Activated naive CD8-positive, alpha-beta T cell treated with anti-CD3 and anti-CD28 coated beads for 36 hours (primary cell): Measurements from ENCODE around the gene FPR2. TPM values are rescaled to one million over a fixed set of nuclear protein-coding genes. Genes with fewer than 3 reads are reported as not detected.

Source experiments
- DNase-seq: peaks from one replicate; pipeline ENCODE4 v3.0.0; 2021
- H3K27ac Mint-ChIP-seq: one replicate; pipeline ENCODE4 v1.8.0; 2022; ENCODE audit warnings: mild to moderate bottlenecking, moderate library complexity, mixed read lengths
- H3K27me3 Mint-ChIP-seq: one replicate; pipeline ENCODE4 v1.8.0; 2022; ENCODE audit warnings: mild to moderate bottlenecking, mixed read lengths
- H3K36me3 Mint-ChIP-seq: one replicate; pipeline ENCODE4 v1.8.0; 2021; ENCODE audit warnings: mild to moderate bottlenecking, mixed read lengths
- H3K4me1 Mint-ChIP-seq: one replicate; pipeline ENCODE4 v1.8.0; 2021; ENCODE audit warnings: mixed read lengths
- H3K4me3 Mint-ChIP-seq: one replicate; pipeline ENCODE4 v1.8.0; 2022; ENCODE audit warnings: mild to moderate bottlenecking, moderate library complexity, mixed read lengths
- H3K9me3 Mint-ChIP-seq: one replicate; pipeline ENCODE4 v1.8.0; 2022; ENCODE audit warnings: mixed read lengths
- total RNA-seq, 2 experiments: library from RNA; stranded (reverse); gene quantifications; one replicate each; pipeline ENCODE4 v1.2.3, GENCODE V29; 2021

FPR2 gene
- total RNA-seq, 2 experiments from 2014 or later = not detected

DNA sequence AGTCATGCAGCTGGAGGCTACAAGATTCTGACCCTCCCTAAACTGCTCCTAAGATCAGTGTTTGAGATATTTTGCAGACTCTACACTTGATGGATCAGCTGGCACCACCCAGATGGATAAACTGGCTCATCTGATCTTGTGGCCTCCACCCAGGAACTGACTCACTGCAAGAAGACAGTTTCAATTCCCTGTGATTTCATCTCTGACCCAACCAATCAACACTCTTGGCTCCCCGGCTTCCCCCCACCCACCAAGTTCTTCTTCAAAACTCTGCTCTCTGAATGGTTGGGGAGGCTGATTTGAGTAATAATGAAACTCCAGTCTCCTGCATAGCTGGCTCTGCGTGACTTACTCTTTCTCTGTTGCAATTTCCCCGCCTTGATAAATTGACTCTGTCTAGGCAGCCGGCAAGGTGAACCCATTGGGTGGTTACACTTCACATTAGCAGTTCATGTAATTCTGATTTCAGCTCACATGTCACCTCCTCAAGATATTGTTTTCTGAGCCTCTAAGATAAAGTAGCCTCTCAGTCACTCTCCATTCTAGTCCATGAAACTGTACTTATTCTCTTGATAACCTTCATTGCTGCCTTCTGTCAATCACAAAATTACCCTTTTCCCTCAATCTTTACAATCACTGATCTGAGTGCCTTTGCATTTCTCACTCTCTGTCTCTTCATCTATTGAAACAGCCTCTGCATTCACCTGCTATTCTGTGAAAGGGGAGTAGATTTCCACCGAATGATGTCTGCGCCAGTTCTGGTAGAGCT lies 24.1 kb downstream of the FPR2 start:
- H3K4me1 Mint-ChIP-seq = peaks cover 2% of the 10 kb centered on the region
- H3K27ac Mint-ChIP-seq = no peak overlapping the region
- DNase-seq = peak; percentile 66
- no peaks in the 10 kb centered on the region for H3K36me3 Mint-ChIP-seq
- no peak overlapping the region for H3K4me3 Mint-ChIP-seq
- peaks cover 15% of the 10 kb centered on the region for H3K27me3 Mint-ChIP-seq
- H3K9me3 Mint-ChIP-seq = peaks cover 5% of the 10 kb centered on the region

DNA sequence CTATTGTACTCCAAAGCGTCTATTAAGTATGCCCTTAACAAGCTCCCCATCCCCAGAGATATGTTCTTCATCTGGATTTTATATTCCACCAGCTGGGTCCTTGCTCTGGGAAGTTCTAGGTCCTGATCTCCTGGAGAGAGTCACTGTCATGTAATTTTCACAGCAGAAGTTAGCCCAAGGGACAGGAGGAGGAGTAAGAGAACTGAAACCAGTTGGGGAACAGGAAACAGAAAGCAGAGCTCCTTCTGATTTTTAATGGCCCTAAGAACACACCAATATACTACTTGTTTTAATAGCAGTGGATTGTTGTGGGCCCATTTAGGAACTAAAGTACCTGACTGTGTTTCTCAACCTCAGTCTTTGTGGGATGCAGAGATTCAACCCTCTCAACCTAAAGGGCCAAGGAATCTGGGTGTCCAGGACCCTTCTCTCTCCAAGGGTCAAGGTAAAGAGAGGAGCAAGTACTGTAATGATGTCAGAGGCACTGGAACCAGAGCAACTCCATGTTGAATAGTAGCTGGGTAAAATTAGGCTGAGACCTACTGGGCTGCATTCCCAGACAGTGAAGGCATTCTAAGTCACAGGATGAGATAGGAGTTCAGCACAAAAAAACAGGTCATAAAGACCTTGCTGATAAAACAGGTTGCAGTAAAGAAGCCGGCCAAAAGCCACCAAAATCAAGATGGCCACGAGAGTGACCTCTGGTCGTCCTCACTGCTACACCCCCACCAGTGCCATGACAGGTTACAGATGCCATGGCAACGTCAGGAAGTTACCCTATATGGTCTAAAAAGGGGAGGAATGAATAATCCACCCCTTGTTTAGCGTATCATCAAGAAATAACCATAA lies 25.9 kb downstream of the FPR2 start:
- no peak overlapping the region for H3K27ac Mint-ChIP-seq
- H3K4me3 Mint-ChIP-seq = no peak overlapping the region
- peaks cover 10% of the 10 kb centered on the region for H3K27me3 Mint-ChIP-seq
- peaks cover 2% of the 10 kb centered on the region for H3K4me1 Mint-ChIP-seq
- no peaks in the 10 kb centered on the region for H3K36me3 Mint-ChIP-seq
- peaks cover 5% of the 10 kb centered on the region for H3K9me3 Mint-ChIP-seq
- DNase-seq = no peak

- DNase-seq = no peak
- H3K9me3 Mint-ChIP-seq = peaks cover 5% of the 10 kb centered on the region
- H3K4me3 Mint-ChIP-seq = no peak overlapping the region
- H3K27ac Mint-ChIP-seq = no peak overlapping the region
- no peaks in the 10 kb centered on the region for H3K36me3 Mint-ChIP-seq
- peaks cover 2% of the 10 kb centered on the region for H3K4me1 Mint-ChIP-seq
- H3K27me3 Mint-ChIP-seq = peaks cover 4% of the 10 kb centered on the region
Observed at GRCh38 chr19:51788029-51788428, 27.0 kb downstream of the FPR2 start.

GRCh38 chr19:51789061-51789795 lies 28.2 kb downstream of the FPR2 start:
- Mint-ChIP-seq H3K4me3 (no peak overlapping the region), H3K4me1 (peaks cover 2% of the 10 kb centered on the region), H3K36me3 (no peaks in the 10 kb centered on the region), H3K9me3 (peaks cover 5% of the 10 kb centered on the region), H3K27me3 (peaks cover 4% of the 10 kb centered on the region), H3K27ac (no peak overlapping the region)
- no peak for DNase-seq

GRCh38 chr19:51792932-51793331 lies 32.0 kb downstream of the FPR2 start:
- Mint-ChIP-seq H3K27ac (no peak overlapping the region), H3K4me1 (no peaks in the 10 kb centered on the region), H3K27me3 (peaks cover 17% of the 10 kb centered on the region), H3K36me3 (no peaks in the 10 kb centered on the region), H3K9me3 (no peaks in the 10 kb centered on the region), H3K4me3 (no peak overlapping the region)
- DNase-seq = no peak

GRCh38 chr19:51793994-51794393 lies 33.0 kb downstream of the FPR2 start:
- Mint-ChIP-seq H3K4me3 (no peak overlapping the region), H3K27ac (no peak overlapping the region), H3K4me1 (no peaks in the 10 kb centered on the region), H3K36me3 (no peaks in the 10 kb centered on the region), H3K27me3 (peaks cover 20% of the 10 kb centered on the region), H3K9me3 (no peaks in the 10 kb centered on the region)
- no peak for DNase-seq

DNA sequence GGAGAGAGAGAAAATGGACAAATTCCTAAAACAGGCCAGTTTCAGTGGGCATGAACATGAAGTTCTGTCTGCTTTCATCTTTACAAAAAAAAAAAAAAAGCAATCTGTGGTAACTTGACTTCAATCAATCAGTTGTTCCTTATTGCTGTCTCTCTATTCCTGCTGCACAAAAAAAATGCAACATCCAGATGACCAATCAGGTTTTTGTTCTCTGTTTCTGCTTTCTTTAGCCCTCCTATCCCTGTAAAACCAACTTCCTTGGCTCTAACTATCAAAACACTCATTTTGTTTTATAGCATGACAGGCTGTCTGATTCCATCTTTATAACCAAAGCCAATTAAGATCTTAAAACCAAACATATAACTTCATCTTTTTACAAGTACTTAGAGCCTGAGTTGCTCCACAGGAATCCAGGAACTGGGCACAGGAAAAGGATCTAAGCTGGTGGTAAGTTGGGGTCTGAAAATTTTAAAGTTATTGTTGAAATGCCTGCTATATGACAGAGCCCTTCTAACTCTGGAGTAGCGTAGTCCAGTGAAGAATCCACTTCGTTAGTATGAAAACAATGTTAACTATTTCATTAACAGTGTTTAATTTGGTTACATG lies 34.0 kb downstream of the FPR2 start, which contains the start of gene FPR3:
Gene FPR3, plus strand, starts transcription at position 273 of the 606 bp plus-strand sequence. CDS start 28,592 bp downstream, outside the sequence.
- Mint-ChIP-seq H3K27me3 (peaks cover 20% of the 10 kb centered on the region), H3K4me1 (no peaks in the 10 kb centered on the region), H3K36me3 (no peaks in the 10 kb centered on the region), H3K9me3 (no peaks in the 10 kb centered on the region), H3K4me3 (no peak within 1 kb of the TSS), H3K27ac (no peak within 1 kb of the TSS)
- DNase-seq = no peak

DNA sequence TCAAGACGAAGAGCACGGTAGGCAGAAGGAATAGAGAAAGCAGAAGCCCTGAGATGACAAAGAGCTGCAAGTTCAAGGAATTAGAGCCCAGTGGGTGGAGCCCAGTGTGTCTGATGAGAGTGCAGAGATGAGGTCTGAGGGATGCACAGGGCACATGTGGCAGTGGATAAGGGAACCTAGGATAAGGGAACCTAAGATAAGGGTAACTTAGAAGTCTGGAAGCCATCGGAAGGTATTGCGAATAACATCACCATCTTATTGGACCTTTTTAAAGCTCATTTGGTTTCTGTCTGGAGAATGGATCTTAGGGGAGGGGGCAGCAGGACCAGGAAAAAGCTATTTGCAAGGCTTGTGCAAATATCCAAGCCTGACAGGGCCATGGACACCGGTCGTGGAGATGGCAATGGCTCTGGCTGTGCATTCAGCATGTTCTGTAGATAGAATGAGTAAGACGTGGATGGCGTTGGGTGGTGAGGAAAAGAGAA lies 35.3 kb downstream of the FPR2 start:
- no peaks in the 10 kb centered on the region for H3K9me3 Mint-ChIP-seq
- no peaks in the 10 kb centered on the region for H3K4me1 Mint-ChIP-seq
- H3K4me3 Mint-ChIP-seq = no peak overlapping the region
- H3K36me3 Mint-ChIP-seq = no peaks in the 10 kb centered on the region
- H3K27ac Mint-ChIP-seq = no peak overlapping the region
- peaks cover 20% of the 10 kb centered on the region for H3K27me3 Mint-ChIP-seq
- no peak for DNase-seq

GRCh38 chr19:51797480-51797879 lies 36.5 kb downstream of the FPR2 start:
- Mint-ChIP-seq H3K4me1 (no peaks in the 10 kb centered on the region), H3K4me3 (no peak overlapping the region), H3K27ac (no peak overlapping the region), H3K36me3 (no peaks in the 10 kb centered on the region), H3K27me3 (peaks cover 20% of the 10 kb centered on the region), H3K9me3 (no peaks in the 10 kb centered on the region)
- DNase-seq = no peak

- DNase-seq = no peak
- Mint-ChIP-seq H3K27ac (no peak overlapping the region), H3K27me3 (peaks cover 21% of the 10 kb centered on the region), H3K36me3 (no peaks in the 10 kb centered on the region), H3K9me3 (no peaks in the 10 kb centered on the region), H3K4me1 (no peaks in the 10 kb centered on the region), H3K4me3 (no peak overlapping the region)
Observed at GRCh38 chr19:51798062-51798461, 37.1 kb downstream of the FPR2 start.

DNA sequence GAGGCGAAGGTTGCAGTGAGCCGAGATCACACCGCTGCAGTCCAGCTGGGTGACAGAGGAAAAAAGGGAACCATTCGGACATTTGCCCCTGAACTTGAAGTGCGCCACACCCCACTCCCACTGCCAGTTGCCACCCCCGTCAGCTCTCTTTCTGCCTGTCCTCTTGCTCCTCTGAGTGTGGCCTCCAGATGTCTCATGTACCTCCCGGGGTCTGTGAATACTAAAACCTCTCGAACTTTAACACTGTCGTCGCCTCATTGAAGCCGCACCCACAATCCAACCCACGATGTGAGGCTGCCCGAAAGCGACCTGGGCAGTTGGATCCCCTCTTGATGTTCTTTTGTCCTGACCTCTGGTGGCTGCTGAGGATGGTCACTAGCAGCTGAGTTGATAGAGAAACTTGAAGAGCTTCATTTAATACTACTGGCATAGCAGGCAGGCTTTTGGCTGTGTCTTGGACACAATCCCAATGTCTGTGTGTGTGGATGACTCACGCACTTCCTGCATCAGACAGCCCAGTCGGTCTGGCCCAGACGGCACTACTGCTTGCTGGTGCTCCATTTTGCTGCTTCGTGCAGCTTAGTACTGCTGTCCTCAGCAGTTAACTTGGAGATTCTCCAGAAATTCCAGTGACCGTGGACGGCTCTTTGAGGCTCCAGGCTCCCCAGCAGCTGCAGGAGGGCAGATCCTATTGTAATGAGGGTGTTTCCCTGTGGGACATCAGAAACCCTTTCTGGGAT lies 38.2 kb downstream of the FPR2 start:
- no peak for DNase-seq
- Mint-ChIP-seq H3K27me3 (peaks cover 24% of the 10 kb centered on the region), H3K4me3 (no peak overlapping the region), H3K36me3 (no peaks in the 10 kb centered on the region), H3K9me3 (no peaks in the 10 kb centered on the region), H3K4me1 (no peaks in the 10 kb centered on the region), H3K27ac (no peak overlapping the region)

- no peak for DNase-seq
- H3K4me3 Mint-ChIP-seq = no peak overlapping the region
- H3K4me1 Mint-ChIP-seq = no peaks in the 10 kb centered on the region
- H3K27ac Mint-ChIP-seq = no peak overlapping the region
- H3K27me3 Mint-ChIP-seq = peaks cover 22% of the 10 kb centered on the region
- H3K36me3 Mint-ChIP-seq = no peaks in the 10 kb centered on the region
- no peaks in the 10 kb centered on the region for H3K9me3 Mint-ChIP-seq
Observed at GRCh38 chr19:51799774-51800472, 38.9 kb downstream of the FPR2 start.

- no peak overlapping the region for H3K4me3 Mint-ChIP-seq
- H3K27me3 Mint-ChIP-seq = peaks cover 21% of the 10 kb centered on the region
- H3K27ac Mint-ChIP-seq = no peak overlapping the region
- no peaks in the 10 kb centered on the region for H3K36me3 Mint-ChIP-seq
- no peak for DNase-seq
- H3K4me1 Mint-ChIP-seq = no peaks in the 10 kb centered on the region
- H3K9me3 Mint-ChIP-seq = no peaks in the 10 kb centered on the region
Observed at GRCh38 chr19:51800473-51801244, 39.7 kb downstream of the FPR2 start.
